Thoracic aorta (tissue), 2 donors: ENCODE data around the gene DEPDC5. TPM values are rescaled to one million over a fixed set of nuclear protein-coding genes. Genes with fewer than 3 reads are reported as not detected.

Source experiments
- ATAC-seq: fragments of 150-250 bp; one replicate; pipeline ENCODE4 v1.8.0; 2017; ENCODE audit warnings: low read depth; ENCODE audit not compliant: insufficient number of reproducible peaks, low FRiP score
- DNase-seq: peaks from one replicate; pipeline ENCODE4 v3.0.0-alpha.2; 2020; ENCODE audit warnings: low spot score
- H3K27ac ChIP-seq, 2 donors: fragments of 200-600 bp; sonication (generic); 1 replicate in 1 of 2; 2 replicates in 1 of 2; pipeline ENCODE4 v1.5.1; 2016; ENCODE audit warnings: mild to moderate bottlenecking in 2 of 2, moderate library complexity in 2 of 2
- H3K27me3 ChIP-seq: fragments of 200-600 bp; sonication (generic); replicated peaks from 2 replicates; pipeline ENCODE4 v1.6.0; 2016; ENCODE audit warnings: mild to moderate bottlenecking; ENCODE audit not compliant: insufficient read depth
- H3K36me3 ChIP-seq: fragments of 200-600 bp; sonication (generic); one replicate; pipeline ENCODE4 v1.5.1; 2016
- H3K4me1 ChIP-seq, 2 donors: fragments of 200-600 bp; sonication (generic); 1 replicate in 1 of 2; 2 replicates in 1 of 2; pipeline versions ENCODE4 v1.5.1 to v1.6.0; 2016; ENCODE audit warnings: low read depth in 2 of 2, mild to moderate bottlenecking in 1 of 2; ENCODE audit not compliant: control insufficient read depth in 1 of 2
- H3K4me3 ChIP-seq: fragments of 200-600 bp; sonication (generic); 2 replicates; pipeline ENCODE4 v1.5.1; 2016; ENCODE audit warnings: mild to moderate bottlenecking
- H3K9me3 ChIP-seq: fragments of 200-600 bp; sonication (generic); 2 replicates; pipeline ENCODE4 v1.5.1; 2016
- total RNA-seq, 2 donors: library from RNA; depleted of rRNA; stranded (reverse); fragments of >200 nt; gene quantifications; one replicate each; pipeline versions ENCODE4 v1.1.0 to v1.2.3, GENCODE V29; 2016
- TF ChIP-seq, protein P1 (sequence below): fragments of 200-600 bp; sonication (generic); IDR thresholded peaks from one replicate; pipeline ENCODE4 v1.5.1; 2019; ENCODE audit warnings: antibody characterized with exemption

DEPDC5 gene
- total RNA-seq, 2 donors from 2014 or later: 31.3 to 52.7 TPM

- no peak overlapping the region for H3K4me3 ChIP-seq
- TF ChIP-seq, protein P1, sequence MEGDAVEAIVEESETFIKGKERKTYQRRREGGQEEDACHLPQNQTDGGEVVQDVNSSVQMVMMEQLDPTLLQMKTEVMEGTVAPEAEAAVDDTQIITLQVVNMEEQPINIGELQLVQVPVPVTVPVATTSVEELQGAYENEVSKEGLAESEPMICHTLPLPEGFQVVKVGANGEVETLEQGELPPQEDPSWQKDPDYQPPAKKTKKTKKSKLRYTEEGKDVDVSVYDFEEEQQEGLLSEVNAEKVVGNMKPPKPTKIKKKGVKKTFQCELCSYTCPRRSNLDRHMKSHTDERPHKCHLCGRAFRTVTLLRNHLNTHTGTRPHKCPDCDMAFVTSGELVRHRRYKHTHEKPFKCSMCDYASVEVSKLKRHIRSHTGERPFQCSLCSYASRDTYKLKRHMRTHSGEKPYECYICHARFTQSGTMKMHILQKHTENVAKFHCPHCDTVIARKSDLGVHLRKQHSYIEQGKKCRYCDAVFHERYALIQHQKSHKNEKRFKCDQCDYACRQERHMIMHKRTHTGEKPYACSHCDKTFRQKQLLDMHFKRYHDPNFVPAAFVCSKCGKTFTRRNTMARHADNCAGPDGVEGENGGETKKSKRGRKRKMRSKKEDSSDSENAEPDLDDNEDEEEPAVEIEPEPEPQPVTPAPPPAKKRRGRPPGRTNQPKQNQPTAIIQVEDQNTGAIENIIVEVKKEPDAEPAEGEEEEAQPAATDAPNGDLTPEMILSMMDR: no peak
- peaks cover 25% of the 10 kb centered on the region for H3K36me3 ChIP-seq
- ATAC-seq: no peak
- no peaks in the 10 kb centered on the region for H3K9me3 ChIP-seq
- H3K27ac ChIP-seq: no peak overlapping the region
- no peaks in the 10 kb centered on the region for H3K27me3 ChIP-seq
- DNase-seq: no peak
- no peaks in the 10 kb centered on the region for H3K4me1 ChIP-seq
Observed at GRCh38 chr22:31883989-31884388, 130.2 kb downstream of the DEPDC5 start.

- ATAC-seq (no peak), DNase-seq (no peak)
- H3K9me3 ChIP-seq: no peaks in the 10 kb centered on the region
- no peaks in the 10 kb centered on the region for H3K4me1 ChIP-seq
- no peak overlapping the region for H3K27ac ChIP-seq
- no peak overlapping the region for H3K4me3 ChIP-seq
- H3K27me3 ChIP-seq: no peaks in the 10 kb centered on the region
- H3K36me3 ChIP-seq: peaks cover 13% of the 10 kb centered on the region
- TF ChIP-seq, protein P1: no peak
Observed at GRCh38 chr22:31891366-31892079, 137.7 kb downstream of the DEPDC5 start.

- TF ChIP-seq, protein P1: no peak
- DNase-seq (no peak), ATAC-seq (no peak)
- peaks cover 13% of the 10 kb centered on the region for H3K36me3 ChIP-seq
- no peaks in the 10 kb centered on the region for H3K27me3 ChIP-seq
- H3K27ac ChIP-seq: no peak overlapping the region
- H3K4me1 ChIP-seq: no peaks in the 10 kb centered on the region
- no peak overlapping the region for H3K4me3 ChIP-seq
- H3K9me3 ChIP-seq: no peaks in the 10 kb centered on the region
Observed at GRCh38 chr22:31892080-31892433, 138.2 kb downstream of the DEPDC5 start.

DNA sequence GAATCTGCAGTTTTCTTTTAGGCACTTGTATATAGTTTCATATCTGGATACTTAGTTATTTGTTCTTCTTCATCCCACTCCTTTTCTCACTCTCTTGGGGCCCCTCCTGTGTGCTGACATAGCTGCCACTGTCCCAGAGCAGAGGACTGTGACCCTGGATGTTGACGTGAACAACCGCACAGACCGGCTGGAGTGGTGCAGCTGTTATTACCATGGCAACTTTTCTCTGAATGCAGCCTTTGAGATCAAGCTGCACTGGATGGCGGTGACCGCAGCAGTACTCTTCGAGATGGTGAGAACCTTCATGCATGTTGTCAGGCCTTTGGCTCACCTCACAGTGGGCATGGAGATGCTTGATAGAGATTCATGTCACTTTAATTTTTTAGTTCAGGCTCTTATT lies 139.6 kb downstream of the DEPDC5 start:
- no peak for ATAC-seq
- Histone ChIP-seq H3K4me3 (no peak overlapping the region), H3K9me3 (no peaks in the 10 kb centered on the region), H3K36me3 (peaks cover 23% of the 10 kb centered on the region), H3K27ac (no peak overlapping the region), H3K4me1 (no peaks in the 10 kb centered on the region), H3K27me3 (no peaks in the 10 kb centered on the region)
- no peak for DNase-seq
- TF ChIP-seq, protein P1: no peak

- H3K27me3 ChIP-seq: no peaks in the 10 kb centered on the region
- TF ChIP-seq, protein P1: no peak
- no peak overlapping the region for H3K4me3 ChIP-seq
- ATAC-seq (no peak), DNase-seq (no peak)
- H3K4me1 ChIP-seq: no peaks in the 10 kb centered on the region
- H3K9me3 ChIP-seq: no peaks in the 10 kb centered on the region
- H3K27ac ChIP-seq: no peak overlapping the region
- peaks cover 22% of the 10 kb centered on the region for H3K36me3 ChIP-seq
Observed at GRCh38 chr22:31895411-31896123, 141.7 kb downstream of the DEPDC5 start.
